ENCODE results near the gene HM13. TPM values are rescaled to one million over a fixed set of nuclear protein-coding genes. Genes with fewer than 3 reads are reported as not detected.

The HM13 gene
- total and polyA plus RNA-seq, 2 of the 13 experiments (the other 11 are each of a cell fraction or from before 2014, with no cell fraction given) = 118 to 243 TPM

DNA sequence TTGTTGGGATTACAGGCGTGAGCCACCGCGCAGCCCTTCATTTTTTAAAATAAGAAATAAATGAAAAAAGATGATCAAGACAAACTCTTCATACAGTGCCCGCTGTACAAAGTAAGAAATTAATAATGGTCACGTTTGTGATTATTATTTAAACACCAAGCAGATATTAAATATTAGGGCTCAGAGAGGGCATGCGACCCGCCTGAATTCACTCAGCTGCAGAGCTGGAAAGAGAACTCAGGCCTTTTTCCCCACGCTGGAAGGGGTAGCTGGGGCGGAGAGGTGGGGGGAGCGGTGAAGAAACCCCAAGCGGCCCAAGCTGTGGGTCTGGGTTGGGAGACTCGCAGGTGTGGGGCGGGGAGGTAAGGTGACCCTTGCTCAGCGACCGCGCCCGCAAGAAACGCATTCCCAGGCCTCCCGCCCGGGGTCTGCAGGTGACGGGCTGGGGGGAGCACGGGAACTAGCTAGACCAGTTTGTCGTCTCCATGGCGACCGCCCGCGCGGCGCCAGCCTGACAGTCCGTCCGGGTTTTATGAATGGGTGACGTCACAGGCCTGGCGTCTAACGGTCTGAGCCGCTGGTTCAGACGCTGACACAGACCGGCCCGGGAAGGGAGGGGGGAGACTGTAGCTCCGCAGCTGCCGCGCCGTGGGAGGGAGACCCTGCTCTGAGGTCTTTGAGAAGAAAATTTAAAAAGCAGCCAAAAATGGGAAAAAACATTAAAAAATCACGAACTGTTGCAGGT, 89.8 kb downstream of the HM13 start (continued):
- TF ChIP-seq, protein P1, sequence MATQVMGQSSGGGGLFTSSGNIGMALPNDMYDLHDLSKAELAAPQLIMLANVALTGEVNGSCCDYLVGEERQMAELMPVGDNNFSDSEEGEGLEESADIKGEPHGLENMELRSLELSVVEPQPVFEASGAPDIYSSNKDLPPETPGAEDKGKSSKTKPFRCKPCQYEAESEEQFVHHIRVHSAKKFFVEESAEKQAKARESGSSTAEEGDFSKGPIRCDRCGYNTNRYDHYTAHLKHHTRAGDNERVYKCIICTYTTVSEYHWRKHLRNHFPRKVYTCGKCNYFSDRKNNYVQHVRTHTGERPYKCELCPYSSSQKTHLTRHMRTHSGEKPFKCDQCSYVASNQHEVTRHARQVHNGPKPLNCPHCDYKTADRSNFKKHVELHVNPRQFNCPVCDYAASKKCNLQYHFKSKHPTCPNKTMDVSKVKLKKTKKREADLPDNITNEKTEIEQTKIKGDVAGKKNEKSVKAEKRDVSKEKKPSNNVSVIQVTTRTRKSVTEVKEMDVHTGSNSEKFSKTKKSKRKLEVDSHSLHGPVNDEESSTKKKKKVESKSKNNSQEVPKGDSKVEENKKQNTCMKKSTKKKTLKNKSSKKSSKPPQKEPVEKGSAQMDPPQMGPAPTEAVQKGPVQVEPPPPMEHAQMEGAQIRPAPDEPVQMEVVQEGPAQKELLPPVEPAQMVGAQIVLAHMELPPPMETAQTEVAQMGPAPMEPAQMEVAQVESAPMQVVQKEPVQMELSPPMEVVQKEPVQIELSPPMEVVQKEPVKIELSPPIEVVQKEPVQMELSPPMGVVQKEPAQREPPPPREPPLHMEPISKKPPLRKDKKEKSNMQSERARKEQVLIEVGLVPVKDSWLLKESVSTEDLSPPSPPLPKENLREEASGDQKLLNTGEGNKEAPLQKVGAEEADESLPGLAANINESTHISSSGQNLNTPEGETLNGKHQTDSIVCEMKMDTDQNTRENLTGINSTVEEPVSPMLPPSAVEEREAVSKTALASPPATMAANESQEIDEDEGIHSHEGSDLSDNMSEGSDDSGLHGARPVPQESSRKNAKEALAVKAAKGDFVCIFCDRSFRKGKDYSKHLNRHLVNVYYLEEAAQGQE (IDR thresholded peaks at IDR 0.05; ENCODE audit: borderline replicate concordance in 1 of 2, low read depth in 1 of 2, low read length in 2 of 2) = peak in 1 of 2 experiments; percentile 74; a peak in 1 of 4 replicates
- TF ChIP-seq SUZ12 (IDR thresholded peaks at IDR 0.05; ENCODE audit: low read depth, low read length) (no peak), MAZ (IDR thresholded peaks at IDR 0.05; ENCODE audit: borderline replicate concordance, low read depth, low read length) (peak; percentile 87), MAZ (CRISPR knock-in tag; IDR thresholded peaks at IDR 0.05; ENCODE audit: low read depth) (peak; percentile 93), ZNF644 (CRISPR knock-in tag; IDR thresholded peaks at IDR 0.05; ENCODE audit: low read depth) (0 out of 2 replicates have a peak, but pooled peaks have one; percentile 13), XRCC5 (optimal IDR thresholded peaks at IDR 0.05; ENCODE audit: low read length) (peak; percentile 97), ZNF329 (CRISPR knock-in tag; IDR thresholded peaks at IDR 0.05; ENCODE audit: low read depth) (0 out of 2 replicates have a peak, but pooled peaks have one; percentile 46), CCAR2 (optimal IDR thresholded peaks at IDR 0.05; ENCODE audit: low read depth, low read length) (no peak), SOX5 (CRISPR knock-in tag; IDR thresholded peaks at IDR 0.05; ENCODE audit: borderline replicate concordance) (peak; percentile 91), ZSCAN20 (CRISPR knock-in tag; IDR thresholded peaks at IDR 0.05; ENCODE audit: borderline replicate concordance) (no peak), CREB1 (IDR thresholded peaks at IDR 0.05) (peak; percentile 100), CREB1 (CRISPR knock-in tag; IDR thresholded peaks at IDR 0.05) (peak; percentile 96), ZNF20 (CRISPR knock-in tag; IDR thresholded peaks at IDR 0.05) (no peak), THAP11 (CRISPR knock-in tag; IDR thresholded peaks at IDR 0.05) (peak; percentile 71; the same call in 1 of the 2 replicates), SAFB2 (CRISPR knock-in tag; IDR thresholded peaks at IDR 0.05; ENCODE audit: borderline replicate concordance, low read depth) (0 out of 2 replicates have a peak, but pooled peaks have one; percentile 11), KDM2A (CRISPR knock-in tag; IDR thresholded peaks at IDR 0.05; ENCODE audit: borderline replicate concordance, low read depth) (peak; percentile 96), TBP (CRISPR knock-in tag; IDR thresholded peaks at IDR 0.05) (peak; percentile 83; the same call in 1 of the 2 replicates), ZNF589 (CRISPR knock-in tag; conservative IDR thresholded peaks at IDR 0.05) (peak; percentile 89; the same call in 1 of the 2 replicates), ZFP90 (CRISPR knock-in tag; IDR thresholded peaks at IDR 0.05; ENCODE audit: borderline replicate concordance) (peak; percentile 96)
- TF ChIP-seq, protein P2, sequence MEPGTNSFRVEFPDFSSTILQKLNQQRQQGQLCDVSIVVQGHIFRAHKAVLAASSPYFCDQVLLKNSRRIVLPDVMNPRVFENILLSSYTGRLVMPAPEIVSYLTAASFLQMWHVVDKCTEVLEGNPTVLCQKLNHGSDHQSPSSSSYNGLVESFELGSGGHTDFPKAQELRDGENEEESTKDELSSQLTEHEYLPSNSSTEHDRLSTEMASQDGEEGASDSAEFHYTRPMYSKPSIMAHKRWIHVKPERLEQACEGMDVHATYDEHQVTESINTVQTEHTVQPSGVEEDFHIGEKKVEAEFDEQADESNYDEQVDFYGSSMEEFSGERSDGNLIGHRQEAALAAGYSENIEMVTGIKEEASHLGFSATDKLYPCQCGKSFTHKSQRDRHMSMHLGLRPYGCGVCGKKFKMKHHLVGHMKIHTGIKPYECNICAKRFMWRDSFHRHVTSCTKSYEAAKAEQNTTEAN (CRISPR knock-in tag; conservative IDR thresholded peaks at IDR 0.05) = peak; percentile 91
- TF ChIP-seq, protein P3, sequence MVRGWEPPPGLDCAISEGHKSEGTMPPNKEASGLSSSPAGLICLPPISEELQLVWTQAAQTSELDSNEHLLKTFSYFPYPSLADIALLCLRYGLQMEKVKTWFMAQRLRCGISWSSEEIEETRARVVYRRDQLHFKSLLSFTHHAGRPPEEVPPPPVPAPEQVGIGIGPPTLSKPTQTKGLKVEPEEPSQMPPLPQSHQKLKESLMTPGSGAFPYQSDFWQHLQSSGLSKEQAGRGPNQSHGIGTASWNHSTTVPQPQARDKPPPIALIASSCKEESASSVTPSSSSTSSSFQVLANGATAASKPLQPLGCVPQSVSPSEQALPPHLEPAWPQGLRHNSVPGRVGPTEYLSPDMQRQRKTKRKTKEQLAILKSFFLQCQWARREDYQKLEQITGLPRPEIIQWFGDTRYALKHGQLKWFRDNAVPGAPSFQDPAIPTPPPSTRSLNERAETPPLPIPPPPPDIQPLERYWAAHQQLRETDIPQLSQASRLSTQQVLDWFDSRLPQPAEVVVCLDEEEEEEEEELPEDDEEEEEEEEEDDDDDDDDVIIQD (CRISPR knock-in tag; IDR thresholded peaks at IDR 0.05; ENCODE audit: low read depth) = peak; percentile 80
- TF ChIP-seq, protein P4, sequence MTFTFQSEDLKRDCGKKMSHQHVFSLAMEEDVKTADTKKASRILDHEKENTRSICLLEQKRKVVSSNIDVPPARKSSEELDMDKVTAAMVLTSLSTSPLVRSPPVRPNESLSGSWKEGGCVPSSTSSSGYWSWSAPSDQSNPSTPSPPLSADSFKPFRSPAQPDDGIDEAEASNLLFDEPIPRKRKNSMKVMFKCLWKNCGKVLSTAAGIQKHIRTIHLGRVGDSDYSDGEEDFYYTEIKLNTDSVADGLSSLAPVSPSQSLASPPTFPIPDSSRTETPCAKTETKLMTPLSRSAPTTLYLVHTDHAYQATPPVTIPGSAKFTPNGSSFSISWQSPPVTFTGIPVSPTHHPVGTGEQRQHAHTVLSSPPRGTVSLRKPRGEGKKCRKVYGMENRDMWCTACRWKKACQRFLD (CRISPR knock-in tag; IDR thresholded peaks at IDR 0.05; ENCODE audit: borderline replicate concordance) = peak; percentile 85; the same call in 1 of the 2 replicates

Measured in HepG2 (cell line).